ENCODE data around the gene SCFD2. TPM values are rescaled to one million over a fixed set of nuclear protein-coding genes. Genes with fewer than 3 reads are reported as not detected.

SCFD2 gene
- total RNA-seq, 1 experiment from 2014 or later, result 7.4 TPM

DNA sequence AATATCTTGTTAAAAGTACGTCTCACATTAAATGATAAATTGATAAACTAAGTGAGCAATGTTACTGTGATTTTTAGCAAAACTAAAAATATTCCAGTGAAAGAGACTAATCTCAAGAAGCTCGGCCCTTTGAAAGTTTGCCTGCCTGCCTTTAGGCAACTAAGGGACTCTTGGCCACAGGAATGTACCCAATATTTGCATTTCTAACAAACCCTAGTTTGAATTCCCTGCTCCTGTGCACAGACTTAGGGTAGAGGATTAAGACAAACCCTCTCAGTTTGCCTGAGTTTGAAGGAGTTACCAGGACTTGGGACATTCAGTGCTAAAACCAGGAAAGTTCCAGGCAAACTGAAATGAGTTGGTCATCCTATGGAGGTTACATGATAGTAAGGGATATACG, 157.1 kb downstream of the SCFD2 start:
- no peak for DNase-seq (ENCODE audit: low read depth, low spot score)
- Histone ChIP-seq H3K9me3 (ENCODE audit: control insufficient read depth, insufficient read depth, low read depth, low read length) (no peaks in the 10 kb centered on the region), H3K4me3 (ENCODE audit: low read depth in 2 of 2, low read length in 2 of 2) (no peak overlapping the region), H3K27ac (ENCODE audit: low read length) (no peak overlapping the region), H3K36me3 (ENCODE audit: control insufficient read depth, insufficient read depth, low read length) (no peaks in the 10 kb centered on the region), H3K4me1 (ENCODE audit: control insufficient read depth, insufficient read depth, low read length) (no peaks in the 10 kb centered on the region), H3K27me3 (ENCODE audit: control insufficient read depth, insufficient read depth, low read length) (no peaks in the 10 kb centered on the region)
- CTCF ChIA-PET, result no interaction called here
- POLR2A ChIA-PET, result no interaction called here
- intact Hi-C loops (cut with micrococcal nuclease; ENCODE audit: unreplicated experiment) (loop anchor here (10.0 kb wide), 1 partner anchor 1026 kb away; no protein-coding TSS in a partner anchor), in situ Hi-C loops (cut with HindIII; ENCODE audit: low pct_unique_long_range_greater_than_20kb, low sequenced_read_pairs) (no loop called here)
- BruUV-seq (replicated peaks), result no TSS peak
- TF ChIP-seq REST (IDR thresholded peaks at IDR 0.05; ENCODE audit: insufficient read depth in 1 of 2, low read depth in 2 of 2, low read length in 1 of 2) (no peak), POLR2AphosphoS5 (IDR thresholded peaks at IDR 0.05; ENCODE audit: low read depth, low read length) (no peak), SIN3A (IDR thresholded peaks at IDR 0.05; ENCODE audit: borderline replicate concordance, insufficient read depth, low read depth, low read length) (no peak), CTCF (IDR thresholded peaks at IDR 0.05) (no peak)
- ATAC-seq, result no peak

- DNase-seq (ENCODE audit: low read depth, low spot score) (no peak), ATAC-seq (no peak)
- intact Hi-C loops (cut with micrococcal nuclease; ENCODE audit: unreplicated experiment), result loop anchor here (10.0 kb wide), 1 partner anchor 1029 kb away; no protein-coding TSS in a partner anchor
- POLR2A ChIA-PET, result no interaction called here
- Histone ChIP-seq H3K4me3 (ENCODE audit: low read depth in 2 of 2, low read length in 2 of 2) (no peak overlapping the region), H3K9me3 (ENCODE audit: control insufficient read depth, insufficient read depth, low read depth, low read length) (no peaks in the 10 kb centered on the region), H3K27ac (ENCODE audit: low read length) (no peak overlapping the region), H3K27me3 (ENCODE audit: control insufficient read depth, insufficient read depth, low read length) (no peaks in the 10 kb centered on the region), H3K4me1 (ENCODE audit: control insufficient read depth, insufficient read depth, low read length) (no peaks in the 10 kb centered on the region), H3K36me3 (ENCODE audit: control insufficient read depth, insufficient read depth, low read length) (no peaks in the 10 kb centered on the region)
- in situ Hi-C loops (cut with HindIII; ENCODE audit: low pct_unique_long_range_greater_than_20kb, low sequenced_read_pairs), result no loop called here
- no peak for TF ChIP-seq CTCF (IDR thresholded peaks at IDR 0.05)
- no TSS peak for BruUV-seq (replicated peaks)
- CTCF ChIA-PET, result no interaction called here
Measured at GRCh38 chr4:53205970-53206369, 159.9 kb downstream of the SCFD2 start.

DNA sequence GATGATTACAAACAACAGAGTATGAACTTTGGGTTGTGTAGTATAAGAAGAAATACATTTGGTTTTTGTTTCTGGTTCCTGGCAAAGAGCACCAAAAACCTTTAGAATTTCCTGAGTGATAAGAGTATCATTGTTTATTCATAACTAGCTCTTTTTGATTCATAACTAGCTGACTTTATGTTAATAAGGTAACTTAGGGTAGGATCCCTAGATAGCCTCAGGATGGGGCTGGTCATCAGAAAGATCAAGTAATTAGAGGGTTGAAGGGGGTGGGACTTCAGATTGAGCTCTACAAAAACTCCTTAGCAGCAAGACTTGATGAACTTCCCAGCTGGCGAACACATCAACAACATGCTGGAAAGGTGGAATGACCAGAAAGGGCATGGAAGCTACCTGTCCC, 166.5 kb downstream of the SCFD2 start:
- no peaks in the 10 kb centered on the region for H3K27me3 ChIP-seq (ENCODE audit: control insufficient read depth, insufficient read depth, low read length)
- DNase-seq (ENCODE audit: low read depth, low spot score), result no peak
- intact Hi-C loops (cut with micrococcal nuclease; ENCODE audit: unreplicated experiment), result loop anchor here (10.0 kb wide), 1 partner anchor 185 kb away; no protein-coding TSS in a partner anchor
- H3K27ac ChIP-seq (ENCODE audit: low read length), result no peak overlapping the region
- no peak for TF ChIP-seq POLR2AphosphoS5 (IDR thresholded peaks at IDR 0.05; ENCODE audit: low read depth, low read length)
- TF ChIP-seq SIN3A (IDR thresholded peaks at IDR 0.05; ENCODE audit: borderline replicate concordance, insufficient read depth, low read depth, low read length), result no peak
- ChIA-PET CTCF (no interaction called here), POLR2A (no interaction called here)
- no peaks in the 10 kb centered on the region for H3K9me3 ChIP-seq (ENCODE audit: control insufficient read depth, insufficient read depth, low read depth, low read length)
- H3K4me3 ChIP-seq (ENCODE audit: low read depth in 2 of 2, low read length in 2 of 2), result no peak overlapping the region
- H3K36me3 ChIP-seq (ENCODE audit: control insufficient read depth, insufficient read depth, low read length), result no peaks in the 10 kb centered on the region
- BruUV-seq (replicated peaks), result no TSS peak
- no peak for ATAC-seq
- H3K4me1 ChIP-seq (ENCODE audit: control insufficient read depth, insufficient read depth, low read length), result no peaks in the 10 kb centered on the region
- in situ Hi-C loops (cut with HindIII; ENCODE audit: low pct_unique_long_range_greater_than_20kb, low sequenced_read_pairs), result no loop called here
